Measurements from ENCODE around the gene STEAP1. TPM values are rescaled to one million over a fixed set of nuclear protein-coding genes. Genes with fewer than 3 reads are reported as not detected.
"Not testable (repeated sequence)": the region's sequence is repeated elsewhere in the genome, so short reads cannot be mapped to it uniquely, and the experiment has no call there.

The STEAP1 gene
- total RNA-seq, 1 experiment from 2014 or later = 5.5 TPM

DNA sequence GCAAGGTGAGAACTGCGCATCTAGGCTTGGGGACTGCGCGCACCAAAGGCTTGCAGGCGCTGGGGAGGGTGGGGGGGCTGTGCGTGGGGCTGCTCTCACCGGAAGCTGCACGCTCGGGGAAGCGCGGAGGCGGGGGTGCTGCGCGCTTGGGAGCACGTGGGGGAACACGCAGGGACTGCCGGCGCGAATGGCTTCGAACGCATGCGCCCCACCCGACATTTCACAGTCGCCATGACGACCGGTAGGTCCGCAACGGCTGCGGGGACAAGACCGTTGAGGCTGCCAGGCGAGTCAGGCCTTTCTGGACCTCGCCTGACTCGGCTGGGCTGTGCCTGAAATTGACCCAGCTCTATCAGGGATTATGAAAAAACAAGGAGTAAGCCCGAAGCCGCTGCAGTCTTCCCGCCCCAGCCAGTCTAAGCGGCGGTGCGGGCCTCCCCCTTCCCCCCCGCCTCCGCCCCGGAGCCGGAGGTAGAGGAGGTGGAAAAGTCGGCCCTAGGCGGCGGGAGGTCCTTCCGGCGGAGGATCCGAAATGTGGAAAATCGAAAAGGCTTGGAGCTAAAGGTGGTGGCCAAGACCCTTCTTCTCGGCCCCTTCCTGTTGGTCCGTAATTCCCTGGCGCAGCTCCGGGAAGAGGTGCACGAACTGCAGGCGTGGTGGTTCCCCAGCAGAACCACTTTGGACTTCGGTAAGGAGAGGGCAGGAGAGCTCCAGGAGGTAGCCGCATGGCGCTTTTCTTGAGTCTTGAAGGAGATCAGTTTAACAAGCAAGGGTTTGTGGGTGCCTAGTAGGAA lies 34.9 kb upstream of the STEAP1 start:
- ChIA-PET CTCF (no interaction called here), POLR2A (no interaction called here)
- ATAC-seq (peak; percentile 78), DNase-seq (ENCODE audit: low read depth, low spot score) (no peak)
- in situ Hi-C loops (cut with HindIII; ENCODE audit: low pct_unique_long_range_greater_than_20kb, low sequenced_read_pairs) (no loop called here), intact Hi-C loops (cut with micrococcal nuclease; ENCODE audit: unreplicated experiment) (no loop called here)
- Histone ChIP-seq H3K27me3 (ENCODE audit: control insufficient read depth, insufficient read depth, low read length) (no peaks in the 10 kb centered on the region), H3K4me3 (ENCODE audit: low read depth in 2 of 2, low read length in 2 of 2) (peak overlapping the region; percentile 21 to 42), H3K9me3 (ENCODE audit: control insufficient read depth, insufficient read depth, low read depth, low read length) (no peaks in the 10 kb centered on the region), H3K36me3 (ENCODE audit: control insufficient read depth, insufficient read depth, low read length) (no peaks in the 10 kb centered on the region), H3K4me1 (ENCODE audit: control insufficient read depth, insufficient read depth, low read length) (no peaks in the 10 kb centered on the region), H3K27ac (ENCODE audit: low read length) (no peak overlapping the region)
- BruUV-seq (replicated peaks) = no TSS peak
- TF ChIP-seq SIN3A (IDR thresholded peaks at IDR 0.05; ENCODE audit: borderline replicate concordance, insufficient read depth, low read depth, low read length) (no peak), TCF7L2 (IDR thresholded peaks at IDR 0.05; ENCODE audit: low read depth, low read length) (no peak), POLR2AphosphoS5 (IDR thresholded peaks at IDR 0.05; ENCODE audit: low read depth, low read length) (no peak)
- TF ChIP-seq, protein P1, sequence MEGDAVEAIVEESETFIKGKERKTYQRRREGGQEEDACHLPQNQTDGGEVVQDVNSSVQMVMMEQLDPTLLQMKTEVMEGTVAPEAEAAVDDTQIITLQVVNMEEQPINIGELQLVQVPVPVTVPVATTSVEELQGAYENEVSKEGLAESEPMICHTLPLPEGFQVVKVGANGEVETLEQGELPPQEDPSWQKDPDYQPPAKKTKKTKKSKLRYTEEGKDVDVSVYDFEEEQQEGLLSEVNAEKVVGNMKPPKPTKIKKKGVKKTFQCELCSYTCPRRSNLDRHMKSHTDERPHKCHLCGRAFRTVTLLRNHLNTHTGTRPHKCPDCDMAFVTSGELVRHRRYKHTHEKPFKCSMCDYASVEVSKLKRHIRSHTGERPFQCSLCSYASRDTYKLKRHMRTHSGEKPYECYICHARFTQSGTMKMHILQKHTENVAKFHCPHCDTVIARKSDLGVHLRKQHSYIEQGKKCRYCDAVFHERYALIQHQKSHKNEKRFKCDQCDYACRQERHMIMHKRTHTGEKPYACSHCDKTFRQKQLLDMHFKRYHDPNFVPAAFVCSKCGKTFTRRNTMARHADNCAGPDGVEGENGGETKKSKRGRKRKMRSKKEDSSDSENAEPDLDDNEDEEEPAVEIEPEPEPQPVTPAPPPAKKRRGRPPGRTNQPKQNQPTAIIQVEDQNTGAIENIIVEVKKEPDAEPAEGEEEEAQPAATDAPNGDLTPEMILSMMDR (IDR thresholded peaks at IDR 0.05) = no peak
- TF ChIP-seq, protein P2, sequence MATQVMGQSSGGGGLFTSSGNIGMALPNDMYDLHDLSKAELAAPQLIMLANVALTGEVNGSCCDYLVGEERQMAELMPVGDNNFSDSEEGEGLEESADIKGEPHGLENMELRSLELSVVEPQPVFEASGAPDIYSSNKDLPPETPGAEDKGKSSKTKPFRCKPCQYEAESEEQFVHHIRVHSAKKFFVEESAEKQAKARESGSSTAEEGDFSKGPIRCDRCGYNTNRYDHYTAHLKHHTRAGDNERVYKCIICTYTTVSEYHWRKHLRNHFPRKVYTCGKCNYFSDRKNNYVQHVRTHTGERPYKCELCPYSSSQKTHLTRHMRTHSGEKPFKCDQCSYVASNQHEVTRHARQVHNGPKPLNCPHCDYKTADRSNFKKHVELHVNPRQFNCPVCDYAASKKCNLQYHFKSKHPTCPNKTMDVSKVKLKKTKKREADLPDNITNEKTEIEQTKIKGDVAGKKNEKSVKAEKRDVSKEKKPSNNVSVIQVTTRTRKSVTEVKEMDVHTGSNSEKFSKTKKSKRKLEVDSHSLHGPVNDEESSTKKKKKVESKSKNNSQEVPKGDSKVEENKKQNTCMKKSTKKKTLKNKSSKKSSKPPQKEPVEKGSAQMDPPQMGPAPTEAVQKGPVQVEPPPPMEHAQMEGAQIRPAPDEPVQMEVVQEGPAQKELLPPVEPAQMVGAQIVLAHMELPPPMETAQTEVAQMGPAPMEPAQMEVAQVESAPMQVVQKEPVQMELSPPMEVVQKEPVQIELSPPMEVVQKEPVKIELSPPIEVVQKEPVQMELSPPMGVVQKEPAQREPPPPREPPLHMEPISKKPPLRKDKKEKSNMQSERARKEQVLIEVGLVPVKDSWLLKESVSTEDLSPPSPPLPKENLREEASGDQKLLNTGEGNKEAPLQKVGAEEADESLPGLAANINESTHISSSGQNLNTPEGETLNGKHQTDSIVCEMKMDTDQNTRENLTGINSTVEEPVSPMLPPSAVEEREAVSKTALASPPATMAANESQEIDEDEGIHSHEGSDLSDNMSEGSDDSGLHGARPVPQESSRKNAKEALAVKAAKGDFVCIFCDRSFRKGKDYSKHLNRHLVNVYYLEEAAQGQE (IDR thresholded peaks at IDR 0.05; ENCODE audit: insufficient read depth in 1 of 2, low read depth in 2 of 2, low read length in 1 of 2) = no peak

- H3K27me3 ChIP-seq (ENCODE audit: control insufficient read depth, insufficient read depth, low read length); ATAC-seq; H3K27ac ChIP-seq (ENCODE audit: low read length); in situ Hi-C loops (cut with HindIII; ENCODE audit: low pct_unique_long_range_greater_than_20kb, low sequenced_read_pairs); H3K4me1 ChIP-seq (ENCODE audit: control insufficient read depth, insufficient read depth, low read length); BruUV-seq (replicated peaks); H3K9me3 ChIP-seq (ENCODE audit: control insufficient read depth, insufficient read depth, low read depth, low read length); DNase-seq (ENCODE audit: low read depth, low spot score); POLR2A ChIA-PET; H3K4me3 ChIP-seq (ENCODE audit: low read depth in 2 of 2, low read length in 2 of 2); H3K36me3 ChIP-seq (ENCODE audit: control insufficient read depth, insufficient read depth, low read length); CTCF ChIA-PET; intact Hi-C loops (cut with micrococcal nuclease; ENCODE audit: unreplicated experiment): not testable (repeated sequence)
Measured at GRCh38 chr7:90120205-90120604, 34.1 kb upstream of the STEAP1 start.

GRCh38 chr7:90131746-90132145 lies 22.5 kb upstream of the STEAP1 start:
- CTCF ChIA-PET; BruUV-seq (replicated peaks); POLR2A ChIA-PET; H3K9me3 ChIP-seq (ENCODE audit: control insufficient read depth, insufficient read depth, low read depth, low read length); DNase-seq (ENCODE audit: low read depth, low spot score); ATAC-seq; H3K4me3 ChIP-seq (ENCODE audit: low read depth in 2 of 2, low read length in 2 of 2); H3K4me1 ChIP-seq (ENCODE audit: control insufficient read depth, insufficient read depth, low read length); H3K36me3 ChIP-seq (ENCODE audit: control insufficient read depth, insufficient read depth, low read length); H3K27ac ChIP-seq (ENCODE audit: low read length); in situ Hi-C loops (cut with HindIII; ENCODE audit: low pct_unique_long_range_greater_than_20kb, low sequenced_read_pairs); intact Hi-C loops (cut with micrococcal nuclease; ENCODE audit: unreplicated experiment); H3K27me3 ChIP-seq (ENCODE audit: control insufficient read depth, insufficient read depth, low read length): not testable (repeated sequence)

DNA sequence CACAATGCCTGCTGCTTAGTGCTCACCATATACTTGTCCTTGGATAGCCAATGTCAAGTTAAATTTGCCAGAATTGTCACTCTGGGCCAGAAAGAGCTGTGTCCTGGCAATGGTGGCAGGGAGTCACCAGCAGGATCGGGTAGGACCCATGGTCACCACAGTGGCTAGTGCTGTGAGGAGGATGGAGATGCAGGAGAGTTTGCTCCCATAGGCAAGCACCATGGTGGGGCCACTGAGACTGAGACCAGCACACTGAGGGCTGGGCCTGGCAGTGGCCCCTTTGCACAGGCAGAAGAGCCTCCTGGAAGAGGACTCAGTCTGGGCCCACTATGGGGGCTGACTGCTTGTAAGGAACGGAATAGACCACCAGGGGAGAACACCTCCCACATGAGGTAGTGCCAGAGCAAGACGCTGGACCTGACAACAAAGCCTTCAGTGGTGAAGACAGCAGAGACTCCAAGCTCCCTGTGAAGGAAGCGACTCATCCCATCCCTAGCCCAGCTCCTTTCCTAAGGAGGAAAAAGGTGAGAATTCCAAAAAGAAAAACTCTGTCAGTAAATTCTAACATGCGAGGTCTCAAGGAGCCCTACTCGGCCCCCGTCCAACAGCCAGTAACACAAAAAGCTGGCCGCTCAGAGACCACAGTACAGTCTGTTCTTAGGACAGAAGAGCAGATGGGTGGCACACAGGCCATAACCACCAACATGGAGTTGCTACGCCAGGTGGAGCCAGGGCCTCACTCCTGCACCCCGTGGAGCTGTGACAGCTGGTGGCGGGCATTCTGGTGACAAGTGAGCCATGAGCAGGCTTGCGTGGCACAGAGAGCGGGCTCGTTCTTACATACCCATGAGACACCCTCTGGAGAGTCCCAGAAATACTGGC lies 6.9 kb upstream of the STEAP1 start:
- CTCF ChIA-PET; H3K36me3 ChIP-seq (ENCODE audit: control insufficient read depth, insufficient read depth, low read length); BruUV-seq (replicated peaks); H3K9me3 ChIP-seq (ENCODE audit: control insufficient read depth, insufficient read depth, low read depth, low read length); H3K4me3 ChIP-seq (ENCODE audit: low read depth in 2 of 2, low read length in 2 of 2); H3K27ac ChIP-seq (ENCODE audit: low read length); H3K4me1 ChIP-seq (ENCODE audit: control insufficient read depth, insufficient read depth, low read length); in situ Hi-C loops (cut with HindIII; ENCODE audit: low pct_unique_long_range_greater_than_20kb, low sequenced_read_pairs); ATAC-seq; DNase-seq (ENCODE audit: low read depth, low spot score); POLR2A ChIA-PET; H3K27me3 ChIP-seq (ENCODE audit: control insufficient read depth, insufficient read depth, low read length): not testable (repeated sequence)
- intact Hi-C loops (cut with micrococcal nuclease; ENCODE audit: unreplicated experiment) = loop anchor here (5.0 kb wide), 1 partner anchor 1605 kb away; no protein-coding TSS in a partner anchor

Data from Panc1 (cell line).